ENCODE results near the gene CDH2. TPM values are rescaled to one million over a fixed set of nuclear protein-coding genes. Genes with fewer than 3 reads are reported as not detected.

The CDH2 gene
- total and polyA plus RNA-seq, 3 experiments from 2014 or later: 0.23 TPM; not detected in 2

DNA sequence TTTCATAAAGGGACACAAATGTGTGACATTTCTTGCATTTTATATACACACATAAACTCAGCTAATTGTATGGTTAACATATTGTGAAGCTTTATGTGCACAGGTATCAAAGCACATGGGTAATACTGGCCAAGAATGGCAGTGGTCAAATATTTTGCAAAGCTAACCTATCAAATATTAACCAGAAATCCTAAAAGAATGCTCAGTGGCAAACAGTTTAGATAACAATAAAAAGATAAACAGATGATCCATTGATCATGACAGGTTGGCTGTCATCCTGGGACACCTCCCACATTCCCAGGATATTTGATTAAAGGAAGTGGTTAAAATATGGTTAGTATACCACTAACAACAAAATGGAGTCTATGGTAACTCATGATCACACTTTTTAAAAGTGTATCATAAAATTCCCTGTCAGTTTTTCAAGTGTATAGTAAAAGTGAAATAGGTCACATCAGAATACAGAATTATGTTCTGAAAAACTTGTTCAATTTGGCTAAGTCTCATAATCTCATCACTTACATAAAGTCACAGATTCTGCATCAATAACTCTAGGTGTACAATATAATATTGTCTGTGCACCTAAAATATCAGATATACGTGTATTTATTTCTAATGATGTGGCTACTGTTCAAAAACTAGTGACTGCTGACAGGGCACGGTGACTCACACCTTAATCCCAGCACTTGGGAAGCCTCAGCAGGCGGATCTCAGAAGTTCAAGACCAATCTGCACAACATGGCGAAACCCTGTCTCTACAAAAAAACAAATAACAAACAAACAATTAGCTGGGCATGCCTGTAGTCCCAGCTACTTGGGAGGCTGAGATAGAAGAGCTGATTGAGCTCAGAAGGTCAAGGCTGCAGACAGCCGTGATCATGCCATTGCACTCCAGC lies 48.9 kb downstream of the CDH2 start:
- no peak overlapping the region for H3K4me3 Mint-ChIP-seq
- CTCF ChIA-PET: no interaction called here
- POLR2A ChIA-PET: no interaction called here

DNA sequence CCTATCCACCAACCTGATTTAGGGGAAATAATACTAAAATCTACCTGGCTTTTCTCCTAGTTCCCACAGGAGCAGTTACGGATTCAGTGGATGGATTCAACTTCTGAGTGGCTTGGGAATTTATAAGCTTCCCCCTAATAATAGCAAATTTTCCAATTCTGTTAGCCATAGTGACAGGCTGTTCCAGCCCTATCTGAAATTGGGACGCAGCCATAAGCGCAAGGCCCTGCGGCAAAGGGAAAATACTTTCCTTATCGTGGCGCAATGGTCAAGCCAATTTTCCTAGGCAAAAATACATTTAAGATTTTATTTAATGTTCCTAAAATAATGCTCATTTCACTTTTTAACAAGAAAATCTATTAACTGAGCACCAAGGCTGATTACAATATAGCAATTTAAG lies 49.7 kb downstream of the CDH2 start:
- Mint-ChIP-seq H3K27me3 (no peaks in the 10 kb centered on the region), H3K4me3 (no peak overlapping the region)
- POLR2A ChIA-PET: no interaction called here

More for the DNA sequence above, 48.9 kb downstream of the CDH2 start:
- Mint-ChIP-seq H3K4me1 (no peaks in the 10 kb centered on the region), H3K27me3 (no peaks in the 10 kb centered on the region), H3K9me3 (peaks cover 4 to 21% (median 7%) of the 10 kb centered on the region in 5 donors), H3K36me3 (no peaks in the 10 kb centered on the region), H3K27ac (no peak overlapping the region)
- no peak for DNase-seq
- no peaks in the 10 kb centered on the region for H3K27me3 ChIP-seq (ENCODE audit: insufficient read depth, low read length, poor library complexity, severe bottlenecking)
- H3K9me3 ChIP-seq (ENCODE audit: low read length): no peaks in the 10 kb centered on the region
- H3K4me3 ChIP-seq (ENCODE audit: low read length): no peak overlapping the region
- no peaks in the 10 kb centered on the region for H3K4me1 ChIP-seq (ENCODE audit: insufficient read depth, low read length)
- H3K27ac ChIP-seq (ENCODE audit: low read depth, low read length): no peak overlapping the region
- no peaks in the 10 kb centered on the region for H3K36me3 ChIP-seq (ENCODE audit: insufficient read depth, low read length)

GRCh38 chr18:28126768-28127167 lies 50.2 kb downstream of the CDH2 start:
- Mint-ChIP-seq H3K27me3 (no peaks in the 10 kb centered on the region), H3K27ac (no peak overlapping the region), H3K4me3 (no peak overlapping the region), H3K36me3 (no peaks in the 10 kb centered on the region), H3K4me1 (no peaks in the 10 kb centered on the region), H3K9me3 (peaks cover 0 to 25% (median 3%) of the 10 kb centered on the region in 5 donors)
- Histone ChIP-seq H3K4me1 (ENCODE audit: insufficient read depth, low read length) (no peaks in the 10 kb centered on the region), H3K9me3 (ENCODE audit: low read length) (no peaks in the 10 kb centered on the region), H3K36me3 (ENCODE audit: insufficient read depth, low read length) (no peaks in the 10 kb centered on the region), H3K27ac (ENCODE audit: low read depth, low read length) (no peak overlapping the region), H3K4me3 (ENCODE audit: low read length) (no peak overlapping the region), H3K27me3 (ENCODE audit: insufficient read depth, low read length, poor library complexity, severe bottlenecking) (no peaks in the 10 kb centered on the region)
- CTCF ChIA-PET: no interaction called here
- DNase-seq: no peak
- POLR2A ChIA-PET: no interaction called here

More for the DNA sequence above, 49.7 kb downstream of the CDH2 start:
- peaks cover 3 to 21% (median 4%) of the 10 kb centered on the region in 5 donors for H3K9me3 Mint-ChIP-seq
- no peaks in the 10 kb centered on the region for H3K36me3 Mint-ChIP-seq
- Histone ChIP-seq H3K4me3 (ENCODE audit: low read length) (no peak overlapping the region), H3K4me1 (ENCODE audit: insufficient read depth, low read length) (no peaks in the 10 kb centered on the region), H3K36me3 (ENCODE audit: insufficient read depth, low read length) (no peaks in the 10 kb centered on the region), H3K27ac (ENCODE audit: low read depth, low read length) (no peak overlapping the region), H3K27me3 (ENCODE audit: insufficient read depth, low read length, poor library complexity, severe bottlenecking) (no peaks in the 10 kb centered on the region), H3K9me3 (ENCODE audit: low read length) (no peaks in the 10 kb centered on the region)
- no peak overlapping the region for H3K27ac Mint-ChIP-seq
- no peaks in the 10 kb centered on the region for H3K4me1 Mint-ChIP-seq
- CTCF ChIA-PET: no interaction called here
- no peak for DNase-seq

- POLR2A ChIA-PET: no interaction called here
- CTCF ChIA-PET: no interaction called here
Observed at GRCh38 chr18:28125051-28125450, 51.9 kb downstream of the CDH2 start.

DNA sequence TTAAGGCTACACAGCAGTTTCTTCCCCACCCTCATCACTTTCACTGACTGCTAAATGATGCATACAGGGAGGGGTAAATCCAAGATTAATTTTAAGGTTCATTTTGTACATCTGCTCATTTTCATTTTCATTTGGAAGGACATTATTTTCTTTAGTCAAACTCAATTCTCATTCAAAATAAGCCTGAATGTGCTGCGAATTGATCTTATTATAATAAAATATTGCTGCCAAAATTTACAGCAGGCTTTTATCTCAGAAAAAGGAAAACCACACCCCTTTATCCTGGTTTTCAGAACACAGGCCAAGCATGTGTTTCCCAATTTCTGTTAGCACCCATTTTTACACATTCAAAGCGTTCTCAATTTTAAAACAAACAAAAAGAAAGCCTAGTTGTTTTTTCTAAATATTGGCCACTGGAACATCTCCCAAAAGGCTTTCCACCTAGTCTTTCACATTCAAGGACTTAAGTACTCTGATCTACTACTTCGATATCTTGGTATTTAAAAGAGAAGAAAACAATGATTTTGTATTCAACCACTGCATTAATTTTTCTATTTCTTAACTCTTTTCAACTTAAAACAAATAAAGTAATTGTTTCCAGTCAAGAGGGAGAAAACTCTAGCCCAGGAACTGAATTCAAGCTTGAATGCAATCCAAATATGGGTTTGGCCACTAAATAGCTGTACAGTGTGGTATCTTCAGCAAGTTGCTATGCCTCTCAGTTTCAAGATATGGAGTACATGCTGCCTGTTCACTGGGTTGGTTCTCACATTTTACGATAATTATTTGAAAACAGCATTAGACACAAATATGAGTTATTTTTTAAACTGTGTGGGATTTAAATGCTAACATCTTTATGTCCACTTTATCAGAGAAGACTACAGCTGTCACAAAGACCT lies 52.5 kb downstream of the CDH2 start:
- H3K4me1 ChIP-seq (ENCODE audit: insufficient read depth, low read length): no peaks in the 10 kb centered on the region
- no peak overlapping the region for H3K4me3 Mint-ChIP-seq
- H3K27ac ChIP-seq (ENCODE audit: low read depth, low read length): no peak overlapping the region
- peaks cover 0 to 3% of the 10 kb centered on the region in 2 donors for H3K27me3 Mint-ChIP-seq
- H3K27ac Mint-ChIP-seq: no peak overlapping the region
- H3K9me3 ChIP-seq (ENCODE audit: low read length): no peaks in the 10 kb centered on the region
- H3K36me3 ChIP-seq (ENCODE audit: insufficient read depth, low read length): no peaks in the 10 kb centered on the region
- H3K27me3 ChIP-seq (ENCODE audit: insufficient read depth, low read length, poor library complexity, severe bottlenecking): no peaks in the 10 kb centered on the region
- DNase-seq: no peak
- CTCF ChIA-PET: no interaction called here
- H3K4me1 Mint-ChIP-seq: no peaks in the 10 kb centered on the region
- POLR2A ChIA-PET: no interaction called here
- H3K4me3 ChIP-seq (ENCODE audit: low read length): no peak overlapping the region
- peaks cover 0 to 2% (median 0%) of the 10 kb centered on the region in 3 donors for H3K36me3 Mint-ChIP-seq
- peaks cover 0 to 25% (median 4%) of the 10 kb centered on the region in 5 donors for H3K9me3 Mint-ChIP-seq

More at GRCh38 chr18:28125051-28125450, 51.9 kb downstream of the CDH2 start:
- H3K4me3 Mint-ChIP-seq: no peak overlapping the region
- H3K36me3 Mint-ChIP-seq: no peaks in the 10 kb centered on the region
- H3K4me1 ChIP-seq (ENCODE audit: insufficient read depth, low read length): no peaks in the 10 kb centered on the region
- peaks cover 0 to 3% of the 10 kb centered on the region in 2 donors for H3K27me3 Mint-ChIP-seq
- H3K9me3 ChIP-seq (ENCODE audit: low read length): no peaks in the 10 kb centered on the region
- no peak overlapping the region for H3K27ac ChIP-seq (ENCODE audit: low read depth, low read length)
- H3K9me3 Mint-ChIP-seq: peaks cover 0 to 25% (median 4%) of the 10 kb centered on the region in 5 donors
- no peak for DNase-seq
- no peak overlapping the region for H3K4me3 ChIP-seq (ENCODE audit: low read length)
- no peak overlapping the region for H3K27ac Mint-ChIP-seq
- no peaks in the 10 kb centered on the region for H3K36me3 ChIP-seq (ENCODE audit: insufficient read depth, low read length)
- H3K4me1 Mint-ChIP-seq: no peaks in the 10 kb centered on the region
- no peaks in the 10 kb centered on the region for H3K27me3 ChIP-seq (ENCODE audit: insufficient read depth, low read length, poor library complexity, severe bottlenecking)

DNA sequence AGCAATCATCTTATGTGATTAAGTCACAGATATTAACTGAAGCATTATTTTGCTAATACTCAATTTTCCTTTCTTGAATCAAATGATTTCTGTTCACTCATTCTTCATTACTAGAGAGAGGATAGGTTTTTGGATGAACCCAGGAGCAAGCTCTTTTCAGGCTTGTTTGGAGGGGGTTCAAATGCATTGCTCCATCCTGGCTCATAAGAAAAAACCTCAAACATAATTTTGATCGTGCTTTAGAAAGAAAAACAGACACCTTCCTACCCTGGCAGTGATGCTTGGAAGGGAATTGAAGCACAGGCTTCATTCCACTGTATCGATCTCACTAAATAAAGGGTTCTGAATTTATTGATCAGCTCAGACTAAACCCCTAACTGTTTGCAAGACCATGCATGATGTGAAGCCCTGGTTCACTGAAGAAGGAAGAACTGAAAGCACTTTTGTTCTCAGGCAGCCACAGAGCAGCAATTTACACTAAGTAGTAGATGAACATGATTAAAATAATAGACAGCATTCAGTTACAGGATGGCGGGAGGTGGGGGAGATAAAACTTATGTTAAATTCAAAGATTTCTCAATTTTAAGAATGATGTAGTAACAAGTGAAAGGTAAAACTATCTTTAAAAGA lies 53.4 kb downstream of the CDH2 start:
- Mint-ChIP-seq H3K9me3 (peaks cover 0 to 25% (median 4%) of the 10 kb centered on the region in 5 donors), H3K27ac (no peak overlapping the region), H3K27me3 (peaks cover 0 to 3% of the 10 kb centered on the region in 2 donors), H3K36me3 (peaks cover 0 to 2% (median 0%) of the 10 kb centered on the region in 3 donors), H3K4me3 (no peak overlapping the region), H3K4me1 (no peaks in the 10 kb centered on the region)
- Histone ChIP-seq H3K4me1 (ENCODE audit: insufficient read depth, low read length) (no peaks in the 10 kb centered on the region), H3K27me3 (ENCODE audit: insufficient read depth, low read length, poor library complexity, severe bottlenecking) (no peaks in the 10 kb centered on the region), H3K36me3 (ENCODE audit: insufficient read depth, low read length) (no peaks in the 10 kb centered on the region), H3K4me3 (ENCODE audit: low read length) (no peak overlapping the region), H3K9me3 (ENCODE audit: low read length) (no peaks in the 10 kb centered on the region), H3K27ac (ENCODE audit: low read depth, low read length) (no peak overlapping the region)
- POLR2A ChIA-PET: no interaction called here
- no peak for DNase-seq
- CTCF ChIA-PET: no interaction called here

- no peaks in the 10 kb centered on the region for H3K4me1 Mint-ChIP-seq
- H3K27me3 Mint-ChIP-seq: peaks cover 0 to 3% of the 10 kb centered on the region in 2 donors
- H3K4me1 ChIP-seq (ENCODE audit: insufficient read depth, low read length): no peaks in the 10 kb centered on the region
- no peak for DNase-seq
- peaks cover 0 to 2% (median 0%) of the 10 kb centered on the region in 3 donors for H3K36me3 Mint-ChIP-seq
- H3K9me3 ChIP-seq (ENCODE audit: low read length): no peaks in the 10 kb centered on the region
- ChIA-PET POLR2A (no interaction called here), CTCF (no interaction called here)
- no peaks in the 10 kb centered on the region for H3K27me3 ChIP-seq (ENCODE audit: insufficient read depth, low read length, poor library complexity, severe bottlenecking)
- no peak overlapping the region for H3K4me3 Mint-ChIP-seq
- H3K4me3 ChIP-seq (ENCODE audit: low read length): no peak overlapping the region
- H3K9me3 Mint-ChIP-seq: peaks cover 0 to 21% (median 0%) of the 10 kb centered on the region in 5 donors
- H3K27ac ChIP-seq (ENCODE audit: low read depth, low read length): no peak overlapping the region
- no peak overlapping the region for H3K27ac Mint-ChIP-seq
- no peaks in the 10 kb centered on the region for H3K36me3 ChIP-seq (ENCODE audit: insufficient read depth, low read length)
Observed at GRCh38 chr18:28120828-28121515, 56.0 kb downstream of the CDH2 start.

All from CD8-positive, alpha-beta memory T cell (primary cell).